GM12872 (cell line): ENCODE measurements around the gene CCNG2.

Source experiments
- TF ChIP-seq, protein P1 (sequence below): IDR thresholded peaks from 3 replicates; pipeline ENCODE4 v1.5.1; 2011; ENCODE audit warnings: low read depth, mild to moderate bottlenecking, low read length, moderate library complexity; ENCODE audit not compliant: insufficient read depth

CCNG2 gene

DNA sequence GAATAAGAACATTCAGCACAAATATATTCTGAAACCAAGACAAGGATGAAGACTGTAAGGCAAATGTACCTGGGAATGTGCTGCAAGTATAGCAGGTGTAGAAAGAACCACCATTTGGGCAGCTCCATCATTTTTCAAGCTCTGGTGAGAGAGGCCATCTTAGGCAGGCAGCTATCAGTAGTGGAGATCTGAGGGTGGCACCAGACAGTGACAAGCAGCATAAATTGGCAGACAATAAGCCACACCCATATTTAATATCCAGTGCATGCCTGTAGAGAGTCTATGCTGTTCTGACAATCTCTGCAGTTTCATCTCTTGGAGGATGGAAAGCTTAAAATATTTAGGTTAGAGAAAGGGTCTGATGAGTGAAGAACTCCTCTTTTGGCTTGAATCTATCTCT is 22.5 kb downstream of the CCNG2 start:
- TF ChIP-seq, protein P1, sequence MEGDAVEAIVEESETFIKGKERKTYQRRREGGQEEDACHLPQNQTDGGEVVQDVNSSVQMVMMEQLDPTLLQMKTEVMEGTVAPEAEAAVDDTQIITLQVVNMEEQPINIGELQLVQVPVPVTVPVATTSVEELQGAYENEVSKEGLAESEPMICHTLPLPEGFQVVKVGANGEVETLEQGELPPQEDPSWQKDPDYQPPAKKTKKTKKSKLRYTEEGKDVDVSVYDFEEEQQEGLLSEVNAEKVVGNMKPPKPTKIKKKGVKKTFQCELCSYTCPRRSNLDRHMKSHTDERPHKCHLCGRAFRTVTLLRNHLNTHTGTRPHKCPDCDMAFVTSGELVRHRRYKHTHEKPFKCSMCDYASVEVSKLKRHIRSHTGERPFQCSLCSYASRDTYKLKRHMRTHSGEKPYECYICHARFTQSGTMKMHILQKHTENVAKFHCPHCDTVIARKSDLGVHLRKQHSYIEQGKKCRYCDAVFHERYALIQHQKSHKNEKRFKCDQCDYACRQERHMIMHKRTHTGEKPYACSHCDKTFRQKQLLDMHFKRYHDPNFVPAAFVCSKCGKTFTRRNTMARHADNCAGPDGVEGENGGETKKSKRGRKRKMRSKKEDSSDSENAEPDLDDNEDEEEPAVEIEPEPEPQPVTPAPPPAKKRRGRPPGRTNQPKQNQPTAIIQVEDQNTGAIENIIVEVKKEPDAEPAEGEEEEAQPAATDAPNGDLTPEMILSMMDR: no peak

DNA sequence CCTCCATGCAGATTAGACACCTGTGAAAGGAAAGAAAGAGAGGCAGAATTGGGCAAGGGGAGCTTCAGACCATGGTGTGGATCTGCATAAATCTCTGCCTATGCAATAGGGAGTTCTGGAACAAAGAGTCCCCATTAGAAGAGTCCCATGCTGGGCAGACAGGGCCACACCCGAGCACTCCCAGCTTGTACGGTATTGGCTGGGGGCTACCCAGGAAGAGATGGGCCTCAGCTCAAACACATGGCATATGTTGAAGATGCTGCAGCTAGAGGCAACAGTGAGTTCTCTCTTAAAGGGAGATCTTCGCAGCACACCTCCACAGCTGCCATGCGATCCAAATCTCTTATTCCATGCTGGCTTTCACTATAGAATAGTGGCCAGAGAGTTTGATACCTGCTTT is 24.7 kb downstream of the CCNG2 start:
- TF ChIP-seq, protein P1: no peak

DNA sequence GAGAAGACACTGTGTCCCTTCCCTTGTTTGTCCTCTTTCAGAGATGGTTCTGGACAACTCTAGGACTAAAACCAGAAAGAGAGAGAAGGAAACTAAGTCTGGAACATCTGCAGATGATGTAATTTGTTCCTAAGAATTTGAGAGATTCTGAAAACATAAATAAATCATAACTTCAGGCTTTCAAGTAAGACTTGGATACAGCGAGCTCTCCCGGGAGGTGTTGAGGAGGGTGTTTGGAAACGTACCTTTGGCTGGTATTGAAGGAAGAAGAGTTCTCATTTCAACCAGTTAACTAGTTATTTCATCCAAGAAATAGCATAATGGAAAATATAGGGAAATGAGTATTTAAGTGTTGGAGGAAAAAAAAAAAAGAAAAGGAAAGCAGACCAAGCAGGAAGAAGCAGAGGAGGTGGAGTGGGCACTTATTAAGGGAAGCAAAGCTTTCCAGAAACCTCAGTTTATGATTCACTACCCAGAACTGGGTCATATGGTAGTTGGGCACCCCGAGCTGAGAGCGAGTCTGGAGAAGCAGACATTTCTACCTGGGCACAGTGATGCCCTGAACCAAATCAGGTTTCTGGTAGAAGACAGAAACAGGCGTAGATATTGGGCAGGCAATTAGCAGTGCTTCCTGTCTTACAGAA is 26.9 kb downstream of the CCNG2 start:
- TF ChIP-seq, protein P1: no peak

DNA sequence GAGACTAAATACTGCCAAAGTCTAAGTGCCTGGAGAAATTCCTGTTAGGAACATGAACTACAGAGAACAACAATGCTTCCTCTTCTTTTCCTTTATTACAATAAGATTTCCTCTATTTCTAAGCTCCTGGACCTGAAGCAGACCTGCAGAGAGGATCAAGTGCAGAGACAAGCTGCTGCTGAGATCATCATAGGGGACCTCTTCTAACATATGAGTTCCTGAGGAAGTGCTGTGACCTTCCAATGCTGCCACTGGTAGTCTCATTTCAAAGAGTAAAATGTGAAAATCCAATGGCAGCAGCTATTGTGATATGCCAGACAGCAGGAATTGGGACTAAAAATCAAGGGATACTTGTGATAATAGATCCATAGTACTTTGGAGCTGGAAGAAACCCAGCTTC is 28.0 kb downstream of the CCNG2 start:
- TF ChIP-seq, protein P1: no peak

DNA sequence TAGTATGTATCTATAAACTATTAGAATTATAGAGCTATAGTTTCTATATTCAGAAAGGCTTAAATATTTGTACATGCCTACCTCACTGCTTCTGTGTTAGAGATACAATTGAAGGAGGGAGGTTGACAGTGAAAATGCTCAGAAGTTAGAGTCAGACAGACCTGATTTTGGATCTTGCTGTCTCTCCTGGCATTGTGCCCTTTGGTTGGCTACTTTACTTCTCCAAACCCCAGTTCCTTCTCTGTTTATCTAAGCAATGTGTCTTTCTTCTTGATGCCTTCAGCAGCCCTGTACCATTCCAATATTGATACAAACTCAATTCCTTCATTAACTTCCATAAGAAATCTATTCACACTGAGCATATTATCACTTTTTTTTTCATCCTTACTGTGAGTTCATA is 28.7 kb downstream of the CCNG2 start:
- TF ChIP-seq, protein P1: no peak

DNA sequence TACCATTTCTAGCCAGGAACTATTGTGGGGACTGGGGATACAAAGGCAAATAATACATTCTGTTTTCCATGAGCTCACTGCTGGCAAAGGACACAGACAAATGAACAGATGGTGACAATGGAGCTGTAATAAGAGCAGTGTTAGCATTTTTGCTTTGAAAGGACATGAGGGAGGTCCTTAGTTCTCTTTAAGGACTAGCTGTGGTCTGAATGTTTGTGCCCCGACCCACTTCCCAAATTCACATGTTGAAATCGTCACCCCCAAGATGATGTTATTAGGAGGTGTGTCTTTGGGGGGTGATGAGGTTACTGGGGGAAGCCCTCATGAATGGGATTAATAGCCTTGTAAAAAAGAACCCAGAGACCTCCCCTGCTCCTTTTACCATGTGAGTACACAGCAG is 30.3 kb downstream of the CCNG2 start:
- TF ChIP-seq, protein P1: no peak

DNA sequence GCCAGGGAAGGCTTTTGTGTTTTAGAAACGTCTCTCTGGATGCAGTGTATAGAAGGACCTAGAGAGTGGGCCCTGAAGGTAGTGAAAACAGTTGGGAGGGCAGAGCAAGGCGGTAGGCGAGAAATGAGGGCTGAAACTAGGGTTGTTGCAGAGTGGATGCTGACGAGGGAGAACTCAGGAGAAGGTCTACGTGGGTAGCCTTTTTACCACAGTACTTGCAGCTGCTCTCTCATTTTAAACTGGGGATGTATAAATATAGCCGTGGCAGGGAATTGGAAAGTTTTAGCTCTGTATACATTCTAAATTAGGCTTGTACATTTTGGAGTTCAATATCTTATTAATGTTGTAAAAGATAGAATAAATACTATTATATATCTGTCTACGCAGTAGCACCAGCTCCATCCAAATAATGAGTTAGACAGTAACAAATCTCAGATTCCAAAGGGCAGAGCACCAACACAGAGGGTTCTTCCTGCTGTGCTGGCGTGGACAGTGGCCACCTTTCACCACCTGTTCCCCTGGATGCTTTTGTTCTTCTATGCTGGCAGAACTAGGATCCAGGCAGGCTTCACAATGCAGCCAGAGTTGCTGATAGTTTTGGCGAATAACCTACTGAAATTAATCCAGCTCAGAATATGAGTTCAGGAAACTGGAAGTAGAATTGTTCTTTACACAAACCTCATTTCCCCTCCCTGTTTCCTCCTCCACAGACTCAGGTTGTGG is 31.7 kb downstream of the CCNG2 start:
- TF ChIP-seq, protein P1: no peak
